GM18873 (cell line): ENCODE measurements around the gene MCF2L.

Experiments
- ATAC-seq: cut with Tn5 transposase; IDR thresholded peaks from one replicate; pipeline ENCODE4 v1.9.1; 2021; ENCODE audit warnings: mild to moderate bottlenecking, moderate library complexity, moderate number of reproducible peaks; ENCODE audit not compliant: unreplicated experiment, low FRiP score

MCF2L gene

GRCh38 chr13:112963641-112964040 is 5.4 kb upstream of the MCF2L start:
- ATAC-seq = no peak

GRCh38 chr13:112964971-112965492 is 4.0 kb upstream of the MCF2L start:
- no peak for ATAC-seq

- ATAC-seq = no peak
Measured at GRCh38 chr13:112965573-112966115, 3.4 kb upstream of the MCF2L start.

GRCh38 chr13:112966776-112967175 is 2.2 kb upstream of the MCF2L start:
- ATAC-seq = no peak

- no peak for ATAC-seq
Measured at GRCh38 chr13:112967686-112968379, 1.2 kb upstream of the MCF2L start.

- no peak for ATAC-seq
Measured at GRCh38 chr13:112968380-112968909, 569 bp upstream of the MCF2L start.

- no peak for ATAC-seq
Measured at GRCh38 chr13:112969692-112970338, 801 bp downstream of the MCF2L start.

- ATAC-seq = no peak
Measured at GRCh38 chr13:112970552-112971287, 1.7 kb downstream of the MCF2L start.

GRCh38 chr13:112971288-112971643 is 2.3 kb downstream of the MCF2L start:
- no peak for ATAC-seq

- ATAC-seq = no peak
Measured at GRCh38 chr13:112972258-112972657, 3.2 kb downstream of the MCF2L start.

- ATAC-seq = no peak
Measured at GRCh38 chr13:112972867-112973576, 4.0 kb downstream of the MCF2L start.

GRCh38 chr13:112973577-112973951 is 4.5 kb downstream of the MCF2L start:
- ATAC-seq = no peak

- ATAC-seq = no peak
Measured at GRCh38 chr13:112974125-112974524, 5.1 kb downstream of the MCF2L start.

GRCh38 chr13:112974671-112975070 is 5.7 kb downstream of the MCF2L start:
- ATAC-seq = no peak

GRCh38 chr13:112975401-112975939 is 6.5 kb downstream of the MCF2L start:
- ATAC-seq = no peak

GRCh38 chr13:112976526-112976925 is 7.5 kb downstream of the MCF2L start:
- no peak for ATAC-seq

- no peak for ATAC-seq
Measured at GRCh38 chr13:112977091-112977490, 8.1 kb downstream of the MCF2L start.

GRCh38 chr13:112977525-112977924 is 8.5 kb downstream of the MCF2L start:
- no peak for ATAC-seq

GRCh38 chr13:112978561-112979405 is 9.8 kb downstream of the MCF2L start:
- ATAC-seq = no peak
